ENCODE data around the gene HCN3. TPM values are rescaled to one million over a fixed set of nuclear protein-coding genes. Genes with fewer than 3 reads are reported as not detected.

The HCN3 gene
- polyA plus RNA-seq, 1 of the 3 experiments (the other 2 are of a cell fraction): 9.7 TPM

- H3K9me3 ChIP-seq: no peaks in the 10 kb centered on the region
- TF ChIP-seq FOXM1 (IDR thresholded peaks at IDR 0.05; ENCODE audit: low read depth): no peak
- TF ChIP-seq NRF1 (IDR thresholded peaks at IDR 0.05; ENCODE audit: low read depth, low read length): no peak
- TF ChIP-seq GABPA (IDR thresholded peaks at IDR 0.05; ENCODE audit: low read depth): no peak
- TF ChIP-seq EP300 (IDR thresholded peaks at IDR 0.05; ENCODE audit: borderline replicate concordance in 1 of 2, low read depth in 1 of 2, low read length in 1 of 2): no peak
- TF ChIP-seq RFX5 (IDR thresholded peaks at IDR 0.05; ENCODE audit: low read length): no peak
- TF ChIP-seq GATA2 (CRISPR knock-in tag; IDR thresholded peaks at IDR 0.05): no peak
- no peak for TF ChIP-seq FOXJ3 (CRISPR knock-in tag; IDR thresholded peaks at IDR 0.05)
- TF ChIP-seq FOSL2 (IDR thresholded peaks at IDR 0.05; ENCODE audit: borderline replicate concordance, low read depth): no peak
- no peak for TF ChIP-seq ELF1 (IDR thresholded peaks at IDR 0.05)
- no peak for TF ChIP-seq MXI1 (IDR thresholded peaks at IDR 0.05; ENCODE audit: low read depth, low read length)
- no peak for TF ChIP-seq TEAD4 (IDR thresholded peaks at IDR 0.05; ENCODE audit: borderline replicate concordance, insufficient read depth)
- TF ChIP-seq USF2 (IDR thresholded peaks at IDR 0.05; ENCODE audit: borderline replicate concordance, low read depth, low read length): no peak
- no peak for TF ChIP-seq EZH2phosphoT487 (IDR thresholded peaks at IDR 0.05; ENCODE audit: borderline replicate concordance, low read depth)
- no peak for TF ChIP-seq TAF1 (IDR thresholded peaks at IDR 0.05; ENCODE audit: borderline replicate concordance, low read depth, low read length)
- no peak for TF ChIP-seq YY1 (IDR thresholded peaks at IDR 0.05; ENCODE audit: low read depth)
- no peak for TF ChIP-seq CHD2 (IDR thresholded peaks at IDR 0.05; ENCODE audit: low read length, partially characterized antibody)
- TF ChIP-seq IRF3 (IDR thresholded peaks at IDR 0.05; ENCODE audit: low read depth, low read length): no peak
- no peak for TF ChIP-seq PBX3 (IDR thresholded peaks at IDR 0.05)
- TF ChIP-seq REST (IDR thresholded peaks at IDR 0.05; ENCODE audit: low read depth, low read length): no peak
- no peak overlapping the region for H3K4me3 ChIP-seq (ENCODE audit: low read depth in 2 of 2, low read length in 1 of 2)
- peaks cover 0 to 12% of the 10 kb centered on the region in 2 experiments; a peak in 2 of 4 replicates for H3K4me1 ChIP-seq (ENCODE audit: control insufficient read depth in 1 of 2, insufficient read depth in 2 of 2, low read depth in 1 of 2, low read length in 1 of 2)
- CTCF ChIA-PET: interaction anchor here (1.5 to 13.2 kb wide), 4 partner anchors 11 to 60 kb away, joined by 4 to 126 read pairs (median 7); partner anchors contain the start of gene ENTREP3
- WGBS (ENCODE audit: low lambda C conversion rate): 77% methylated on average over 2 of the region's 2 CpGs
- peaks cover 11% of the 10 kb centered on the region for H4K20me1 ChIP-seq (ENCODE audit: insufficient read depth)
- no peak overlapping the region for H3K4me2 ChIP-seq
- H3K27ac ChIP-seq (ENCODE audit: low read depth in 2 of 2, low read length in 1 of 2): no peak overlapping the region
- no peak for DNase-seq
- peaks cover 59 to 77% of the 10 kb centered on the region in 2 experiments for H3K36me3 ChIP-seq (replicated peaks in 1 of 2; ENCODE audit: control insufficient read depth in 1 of 2, insufficient read depth in 2 of 2, low read length in 1 of 2)
- no peaks in the 10 kb centered on the region for H3K9me2 ChIP-seq
- POLR2A ChIA-PET: no interaction called here
- H2AFZ ChIP-seq (ENCODE audit: low read depth): no peak overlapping the region
- no peak overlapping the region for H3K9ac ChIP-seq
- peaks cover 33% of the 10 kb centered on the region for H3K79me2 ChIP-seq (ENCODE audit: insufficient read depth)
- peaks cover 36% of the 10 kb centered on the region for H3F3A ChIP-seq (replicated peaks; ENCODE audit: insufficient read depth)
- no peaks in the 10 kb centered on the region for H3K27me3 ChIP-seq (ENCODE audit: insufficient read depth)
Measured at GRCh38 chr1:155267373-155267772, 9.9 kb upstream of the HCN3 start.
